ENCODE measurements around the gene OR2AG1.

OR2AG1 gene

GRCh38 chr11:6782720-6783119 is at the start of gene OR2AG1:
TSS of gene OR2AG1 (plus strand) at chr11:6783020. CDS start at chr11:6785038, 2,018 bp downstream.
- no peak within 1 kb of the TSS for H3K4me3 ChIP-seq (ENCODE audit: low read depth in 1 of 2, low read length in 2 of 2)
- no peak within 1 kb of the TSS for H3K27ac ChIP-seq (ENCODE audit: low read depth, low read length)
- H3K9ac ChIP-seq (ENCODE audit: low read length) = no peak within 1 kb of the TSS
- no peaks in the 10 kb centered on the region for H3K36me3 ChIP-seq (ENCODE audit: insufficient read depth, low read length)
- H3K27me3 ChIP-seq (ENCODE audit: control insufficient read depth in 1 of 2, insufficient read depth in 2 of 2, low read length in 2 of 2) = no peaks in the 10 kb centered on the region
- no peaks in the 10 kb centered on the region for H3K4me1 ChIP-seq (ENCODE audit: insufficient read depth, low read length)
- H3K9me3 ChIP-seq (ENCODE audit: low read length) = no peaks in the 10 kb centered on the region

GRCh38 chr11:6733326-6734275 is 49.2 kb upstream of the OR2AG1 start:
- no peak overlapping the region for H3K4me3 ChIP-seq (ENCODE audit: low read depth in 1 of 2, low read length in 2 of 2)

GRCh38 chr11:6734616-6735015 is 48.2 kb upstream of the OR2AG1 start:
- no peak overlapping the region for H3K4me3 ChIP-seq (ENCODE audit: low read depth in 1 of 2, low read length in 2 of 2)
- no peaks in the 10 kb centered on the region for H3K9me3 ChIP-seq (ENCODE audit: low read length)
- no peaks in the 10 kb centered on the region for H3K36me3 ChIP-seq (ENCODE audit: insufficient read depth, low read length)
- no peak overlapping the region for H3K27ac ChIP-seq (ENCODE audit: low read depth, low read length)
- H3K27me3 ChIP-seq (ENCODE audit: control insufficient read depth in 1 of 2, insufficient read depth in 2 of 2, low read length in 2 of 2) = no peaks in the 10 kb centered on the region
- no peaks in the 10 kb centered on the region for H3K4me1 ChIP-seq (ENCODE audit: insufficient read depth, low read length)
- H3K9ac ChIP-seq (ENCODE audit: low read length) = no peak overlapping the region

More at GRCh38 chr11:6733326-6734275, 49.2 kb upstream of the OR2AG1 start:
- Histone ChIP-seq H3K9ac (ENCODE audit: low read length) (no peak overlapping the region), H3K4me1 (ENCODE audit: insufficient read depth, low read length) (no peaks in the 10 kb centered on the region), H3K36me3 (ENCODE audit: insufficient read depth, low read length) (no peaks in the 10 kb centered on the region), H3K27me3 (ENCODE audit: control insufficient read depth in 1 of 2, insufficient read depth in 2 of 2, low read length in 2 of 2) (no peaks in the 10 kb centered on the region), H3K27ac (ENCODE audit: low read depth, low read length) (no peak overlapping the region), H3K9me3 (ENCODE audit: low read length) (no peaks in the 10 kb centered on the region)

- Histone ChIP-seq H3K4me3 (ENCODE audit: low read depth in 1 of 2, low read length in 2 of 2) (no peak overlapping the region), H3K27me3 (ENCODE audit: control insufficient read depth in 1 of 2, insufficient read depth in 2 of 2, low read length in 2 of 2) (no peaks in the 10 kb centered on the region), H3K36me3 (ENCODE audit: insufficient read depth, low read length) (no peaks in the 10 kb centered on the region), H3K9ac (ENCODE audit: low read length) (no peak overlapping the region), H3K4me1 (ENCODE audit: insufficient read depth, low read length) (no peaks in the 10 kb centered on the region), H3K9me3 (ENCODE audit: low read length) (no peaks in the 10 kb centered on the region), H3K27ac (ENCODE audit: low read depth, low read length) (no peak overlapping the region)
Measured at GRCh38 chr11:6735306-6735705, 47.5 kb upstream of the OR2AG1 start.

- Histone ChIP-seq H3K36me3 (ENCODE audit: insufficient read depth, low read length) (no peaks in the 10 kb centered on the region), H3K27me3 (ENCODE audit: control insufficient read depth in 1 of 2, insufficient read depth in 2 of 2, low read length in 2 of 2) (no peaks in the 10 kb centered on the region), H3K4me1 (ENCODE audit: insufficient read depth, low read length) (no peaks in the 10 kb centered on the region), H3K4me3 (ENCODE audit: low read depth in 1 of 2, low read length in 2 of 2) (no peak overlapping the region), H3K9me3 (ENCODE audit: low read length) (no peaks in the 10 kb centered on the region), H3K27ac (ENCODE audit: low read depth, low read length) (no peak overlapping the region), H3K9ac (ENCODE audit: low read length) (no peak overlapping the region)
Measured at GRCh38 chr11:6736495-6737121, 46.2 kb upstream of the OR2AG1 start.

- no peaks in the 10 kb centered on the region for H3K27me3 ChIP-seq (ENCODE audit: control insufficient read depth in 1 of 2, insufficient read depth in 2 of 2, low read length in 2 of 2)
- H3K36me3 ChIP-seq (ENCODE audit: insufficient read depth, low read length) = no peaks in the 10 kb centered on the region
- H3K9me3 ChIP-seq (ENCODE audit: low read length) = no peaks in the 10 kb centered on the region
- H3K4me3 ChIP-seq (ENCODE audit: low read depth in 1 of 2, low read length in 2 of 2) = no peak overlapping the region
- H3K4me1 ChIP-seq (ENCODE audit: insufficient read depth, low read length) = no peaks in the 10 kb centered on the region
- no peak overlapping the region for H3K9ac ChIP-seq (ENCODE audit: low read length)
- no peak overlapping the region for H3K27ac ChIP-seq (ENCODE audit: low read depth, low read length)
Measured at GRCh38 chr11:6737872-6738466, 44.9 kb upstream of the OR2AG1 start.

GRCh38 chr11:6738590-6738989 is 44.2 kb upstream of the OR2AG1 start:
- H3K9me3 ChIP-seq (ENCODE audit: low read length) = no peaks in the 10 kb centered on the region
- H3K27ac ChIP-seq (ENCODE audit: low read depth, low read length) = no peak overlapping the region
- H3K36me3 ChIP-seq (ENCODE audit: insufficient read depth, low read length) = no peaks in the 10 kb centered on the region
- H3K4me3 ChIP-seq (ENCODE audit: low read depth in 1 of 2, low read length in 2 of 2) = no peak overlapping the region
- H3K4me1 ChIP-seq (ENCODE audit: insufficient read depth, low read length) = no peaks in the 10 kb centered on the region
- no peak overlapping the region for H3K9ac ChIP-seq (ENCODE audit: low read length)
- no peaks in the 10 kb centered on the region for H3K27me3 ChIP-seq (ENCODE audit: control insufficient read depth in 1 of 2, insufficient read depth in 2 of 2, low read length in 2 of 2)

GRCh38 chr11:6742260-6742659 is 40.6 kb upstream of the OR2AG1 start:
- H3K4me1 ChIP-seq (ENCODE audit: insufficient read depth, low read length) = no peaks in the 10 kb centered on the region
- H3K36me3 ChIP-seq (ENCODE audit: insufficient read depth, low read length) = no peaks in the 10 kb centered on the region
- no peak overlapping the region for H3K9ac ChIP-seq (ENCODE audit: low read length)
- no peaks in the 10 kb centered on the region for H3K9me3 ChIP-seq (ENCODE audit: low read length)
- H3K27ac ChIP-seq (ENCODE audit: low read depth, low read length) = no peak overlapping the region
- no peak overlapping the region for H3K4me3 ChIP-seq (ENCODE audit: low read depth in 1 of 2, low read length in 2 of 2)
- no peaks in the 10 kb centered on the region for H3K27me3 ChIP-seq (ENCODE audit: control insufficient read depth in 1 of 2, insufficient read depth in 2 of 2, low read length in 2 of 2)

GRCh38 chr11:6745018-6745417 is 37.8 kb upstream of the OR2AG1 start:
- H3K9me3 ChIP-seq (ENCODE audit: low read length) = no peaks in the 10 kb centered on the region
- H3K4me3 ChIP-seq (ENCODE audit: low read depth in 1 of 2, low read length in 2 of 2) = no peak overlapping the region
- no peaks in the 10 kb centered on the region for H3K27me3 ChIP-seq (ENCODE audit: control insufficient read depth in 1 of 2, insufficient read depth in 2 of 2, low read length in 2 of 2)
- no peaks in the 10 kb centered on the region for H3K4me1 ChIP-seq (ENCODE audit: insufficient read depth, low read length)
- H3K36me3 ChIP-seq (ENCODE audit: insufficient read depth, low read length) = no peaks in the 10 kb centered on the region
- H3K27ac ChIP-seq (ENCODE audit: low read depth, low read length) = no peak overlapping the region
- H3K9ac ChIP-seq (ENCODE audit: low read length) = no peak overlapping the region

- H3K27me3 ChIP-seq (ENCODE audit: control insufficient read depth in 1 of 2, insufficient read depth in 2 of 2, low read length in 2 of 2) = no peaks in the 10 kb centered on the region
- no peak overlapping the region for H3K4me3 ChIP-seq (ENCODE audit: low read depth in 1 of 2, low read length in 2 of 2)
- H3K27ac ChIP-seq (ENCODE audit: low read depth, low read length) = no peak overlapping the region
- H3K9ac ChIP-seq (ENCODE audit: low read length) = no peak overlapping the region
- H3K9me3 ChIP-seq (ENCODE audit: low read length) = no peaks in the 10 kb centered on the region
- no peaks in the 10 kb centered on the region for H3K36me3 ChIP-seq (ENCODE audit: insufficient read depth, low read length)
- H3K4me1 ChIP-seq (ENCODE audit: insufficient read depth, low read length) = no peaks in the 10 kb centered on the region
Measured at GRCh38 chr11:6745465-6746015, 37.3 kb upstream of the OR2AG1 start.

GRCh38 chr11:6746086-6746618 is 36.7 kb upstream of the OR2AG1 start:
- Histone ChIP-seq H3K27ac (ENCODE audit: low read depth, low read length) (no peak overlapping the region), H3K9ac (ENCODE audit: low read length) (no peak overlapping the region), H3K36me3 (ENCODE audit: insufficient read depth, low read length) (no peaks in the 10 kb centered on the region), H3K27me3 (ENCODE audit: control insufficient read depth in 1 of 2, insufficient read depth in 2 of 2, low read length in 2 of 2) (no peaks in the 10 kb centered on the region), H3K4me3 (ENCODE audit: low read depth in 1 of 2, low read length in 2 of 2) (no peak overlapping the region), H3K9me3 (ENCODE audit: low read length) (no peaks in the 10 kb centered on the region), H3K4me1 (ENCODE audit: insufficient read depth, low read length) (no peaks in the 10 kb centered on the region)

Measured in muscle layer of colon (tissue), 2 donors.